Prostate gland (tissue), 2 donors: ENCODE data around the gene ACVR1. TPM values are rescaled to one million over a fixed set of nuclear protein-coding genes. Genes with fewer than 3 reads are reported as not detected.

Experiments
- DNase-seq: peaks from one replicate; pipeline ENCODE4 v3.0.0-alpha.2; 2019; ENCODE audit warnings: low spot score
- H3K27ac ChIP-seq, 2 donors: fragments of 200-600 bp; sonication (generic); 2 replicates each; pipeline ENCODE4 v1.5.1; 2017 to 2019
- H3K27me3 ChIP-seq: fragments of 200-600 bp; sonication (generic); replicated peaks from 2 replicates; pipeline ENCODE4 v1.5.1; 2019; ENCODE audit not compliant: insufficient read depth
- H3K36me3 ChIP-seq, 2 donors: fragments of 200-600 bp; sonication (generic); 1 replicate in 1 of 2; 2 replicates in 1 of 2; pipeline versions ENCODE4 v1.5.1 to v1.8.1; 2017 to 2019
- H3K4me1 ChIP-seq: fragments of 200-600 bp; sonication (generic); replicated peaks from 2 replicates; pipeline ENCODE4 v1.5.1; 2019
- H3K4me3 ChIP-seq, 2 donors: fragments of 200-600 bp; sonication (generic); 2 replicates each; pipeline ENCODE4 v1.5.1; 2017 to 2019
- H3K9me3 ChIP-seq: fragments of 200-600 bp; sonication (generic); 2 replicates; pipeline ENCODE4 v1.5.1; 2017
- CTCF ChIP-seq, 4 experiments: fragments of 200-600 bp in 2 of 4; fragments of 450-650 bp in 2 of 4; sonication (generic) in 2 of 4; IDR thresholded peaks; 1 replicate in 3 of 4; 2 replicates in 1 of 4; pipeline ENCODE4 v1.5.1; 2016 to 2019; ENCODE audit warnings: antibody characterized with exemption in 4 of 4, mild to moderate bottlenecking in 2 of 4, moderate library complexity in 2 of 4
- POLR2A ChIP-seq: fragments of 450-650 bp; IDR thresholded peaks from one replicate; pipeline ENCODE4 v1.6.1; 2016; ENCODE audit warnings: antibody characterized with exemption, mild to moderate bottlenecking
- POLR2AphosphoS5 ChIP-seq: sonication (generic); formaldehyde crosslinking; IDR thresholded peaks from one replicate; pipeline ENCODE4 v1.6.1; 2017; ENCODE audit warnings: antibody characterized with exemption
- WGBS: methylation state at CpG from one replicate; pipeline ENCODE4 v1.1.5; 2018; 5-methylcytosine and 5-hydroxymethylcytosine counted together
- intact Hi-C: fragments of 100-400 bp; cut with DNase I; formaldehyde crosslinking; loops from one replicate; pipeline ENCODE4 v1.14.2; 2022
- total RNA-seq, 2 donors: library from RNA; depleted of rRNA; stranded (reverse); fragments of >200 nt; gene quantifications; one replicate each; pipeline ENCODE4 v1.1.0, GENCODE V29; 2016

ACVR1 gene
- total RNA-seq, 2 donors from 2014 or later: 16.0 to 21.5 TPM

DNA sequence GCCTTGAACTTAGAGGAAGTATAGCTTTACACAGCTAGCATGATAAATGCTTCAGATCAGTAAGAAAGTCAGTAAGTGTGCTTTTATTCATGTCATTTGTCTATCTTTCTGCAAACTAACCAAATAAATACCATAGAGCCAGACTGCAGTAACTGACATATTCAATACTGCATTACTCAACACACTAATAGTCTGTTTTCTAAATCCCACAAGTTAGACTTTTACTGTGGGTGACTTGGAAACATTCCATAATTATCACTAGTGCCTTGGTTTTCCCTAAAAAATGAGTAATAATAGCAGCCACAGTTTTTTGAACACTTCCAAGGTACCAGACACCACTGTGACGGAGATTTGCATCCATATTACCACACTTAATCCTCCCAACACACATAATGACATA lies 33.0 kb downstream of the ACVR1 start:
- Histone ChIP-seq H3K27me3 (no peaks in the 10 kb centered on the region), H3K36me3 (no peaks in the 10 kb centered on the region), H3K27ac (no peak overlapping the region), H3K9me3 (no peaks in the 10 kb centered on the region), H3K4me3 (no peak overlapping the region), H3K4me1 (no peaks in the 10 kb centered on the region)
- DNase-seq: no peak
- TF ChIP-seq POLR2A (no peak), POLR2AphosphoS5 (no peak), CTCF (IDR thresholded peaks at IDR 0.05) (no peak)
- 97% methylated on average over 1 of the region's 1 CpG for WGBS
- intact Hi-C loops: no loop called here

GRCh38 chr2:157842106-157842879 lies 33.8 kb downstream of the ACVR1 start:
- TF ChIP-seq POLR2AphosphoS5 (no peak), POLR2A (no peak), CTCF (IDR thresholded peaks at IDR 0.05) (no peak)
- no peak for DNase-seq
- intact Hi-C loops: no loop called here
- no peak overlapping the region for H3K4me3 ChIP-seq
- H3K27ac ChIP-seq: no peak overlapping the region
- 73% methylated on average over 3 of the region's 3 CpGs for WGBS
- no peaks in the 10 kb centered on the region for H3K27me3 ChIP-seq
- no peaks in the 10 kb centered on the region for H3K36me3 ChIP-seq
- no peaks in the 10 kb centered on the region for H3K9me3 ChIP-seq
- no peaks in the 10 kb centered on the region for H3K4me1 ChIP-seq

DNA sequence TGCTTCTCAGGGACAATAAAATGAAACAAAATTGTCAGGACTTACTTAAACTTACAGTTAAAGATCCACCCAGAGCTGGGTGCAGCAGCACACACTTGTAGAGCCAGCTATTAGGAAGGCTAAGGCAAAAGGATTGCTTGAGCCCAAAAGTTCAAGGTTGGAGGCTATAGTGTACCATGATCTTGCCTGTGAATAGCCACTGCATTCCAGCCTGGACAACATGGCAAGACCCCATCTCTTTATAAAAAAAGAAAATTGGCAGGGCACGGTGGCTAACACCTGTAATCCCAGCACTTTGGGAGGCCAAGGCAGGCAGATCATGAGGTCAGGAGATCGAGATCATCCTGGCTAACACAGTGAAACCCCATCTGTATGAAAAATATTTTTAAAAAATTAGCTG lies 34.6 kb downstream of the ACVR1 start:
- TF ChIP-seq CTCF (IDR thresholded peaks at IDR 0.05) (no peak), POLR2A (no peak), POLR2AphosphoS5 (no peak)

GRCh38 chr2:157840568-157841156 lies 35.5 kb downstream of the ACVR1 start:
- no peak overlapping the region for H3K27ac ChIP-seq
- intact Hi-C loops: no loop called here

More for the DNA sequence above, 34.6 kb downstream of the ACVR1 start:
- DNase-seq: no peak
- Histone ChIP-seq H3K36me3 (no peaks in the 10 kb centered on the region), H3K9me3 (no peaks in the 10 kb centered on the region), H3K4me1 (no peaks in the 10 kb centered on the region), H3K27ac (no peak overlapping the region), H3K27me3 (no peaks in the 10 kb centered on the region), H3K4me3 (no peak overlapping the region)
- intact Hi-C loops: no loop called here
- 98% methylated on average over 2 of the region's 2 CpGs for WGBS

More at GRCh38 chr2:157840568-157841156, 35.5 kb downstream of the ACVR1 start:
- no peaks in the 10 kb centered on the region for H3K27me3 ChIP-seq
- TF ChIP-seq POLR2A (no peak), CTCF (IDR thresholded peaks at IDR 0.05) (no peak), POLR2AphosphoS5 (no peak)
- no peaks in the 10 kb centered on the region for H3K4me1 ChIP-seq
- DNase-seq: no peak
- 61% methylated on average over 10 of the region's 10 CpGs for WGBS
- H3K36me3 ChIP-seq: no peaks in the 10 kb centered on the region
- no peaks in the 10 kb centered on the region for H3K9me3 ChIP-seq
- no peak overlapping the region for H3K4me3 ChIP-seq
